NCI-H2081 (cell line): Measurements from ENCODE around the gene EVA1A.

Experiments used
- DNase-seq, 2 experiments: peaks; one replicate each; lab custom pipeline; 2025; lab: John Stamatoyannopoulos, UW

Gene EVA1A

GRCh38 chr2:75541430-75541829 is 19.3 kb downstream of the EVA1A start:
- no peak for DNase-seq

- DNase-seq: no peak
Observed at GRCh38 chr2:75540994-75541393, 19.7 kb downstream of the EVA1A start.

- DNase-seq: no peak
Observed at GRCh38 chr2:75539955-75540716, 20.6 kb downstream of the EVA1A start.

GRCh38 chr2:75538521-75539490 is 21.9 kb downstream of the EVA1A start:
- DNase-seq: no peak

- DNase-seq: no peak
Observed at GRCh38 chr2:75537658-75538057, 23.1 kb downstream of the EVA1A start.

DNA sequence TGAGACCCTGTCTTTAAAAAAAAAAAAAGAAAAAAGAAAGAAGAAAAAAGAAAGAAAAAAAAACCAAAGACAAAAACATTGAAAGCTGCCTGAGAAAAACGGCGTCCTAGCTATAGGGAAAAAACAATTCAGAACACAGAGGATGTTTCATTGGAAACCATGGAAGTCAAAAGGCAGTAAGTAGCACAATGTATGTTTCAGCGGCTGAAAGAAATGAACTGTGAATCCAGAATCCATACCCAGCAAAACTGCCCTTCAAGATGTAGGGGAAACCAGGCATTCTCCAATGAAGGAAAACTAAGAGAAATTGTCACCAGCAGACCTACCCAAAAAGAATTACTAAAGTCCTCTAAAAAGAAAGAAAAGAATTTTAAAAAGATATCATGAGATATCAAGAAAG is 27.6 kb downstream of the EVA1A start:
- DNase-seq: no peak

GRCh38 chr2:75532488-75532887 is 28.3 kb downstream of the EVA1A start:
- DNase-seq: no peak

DNA sequence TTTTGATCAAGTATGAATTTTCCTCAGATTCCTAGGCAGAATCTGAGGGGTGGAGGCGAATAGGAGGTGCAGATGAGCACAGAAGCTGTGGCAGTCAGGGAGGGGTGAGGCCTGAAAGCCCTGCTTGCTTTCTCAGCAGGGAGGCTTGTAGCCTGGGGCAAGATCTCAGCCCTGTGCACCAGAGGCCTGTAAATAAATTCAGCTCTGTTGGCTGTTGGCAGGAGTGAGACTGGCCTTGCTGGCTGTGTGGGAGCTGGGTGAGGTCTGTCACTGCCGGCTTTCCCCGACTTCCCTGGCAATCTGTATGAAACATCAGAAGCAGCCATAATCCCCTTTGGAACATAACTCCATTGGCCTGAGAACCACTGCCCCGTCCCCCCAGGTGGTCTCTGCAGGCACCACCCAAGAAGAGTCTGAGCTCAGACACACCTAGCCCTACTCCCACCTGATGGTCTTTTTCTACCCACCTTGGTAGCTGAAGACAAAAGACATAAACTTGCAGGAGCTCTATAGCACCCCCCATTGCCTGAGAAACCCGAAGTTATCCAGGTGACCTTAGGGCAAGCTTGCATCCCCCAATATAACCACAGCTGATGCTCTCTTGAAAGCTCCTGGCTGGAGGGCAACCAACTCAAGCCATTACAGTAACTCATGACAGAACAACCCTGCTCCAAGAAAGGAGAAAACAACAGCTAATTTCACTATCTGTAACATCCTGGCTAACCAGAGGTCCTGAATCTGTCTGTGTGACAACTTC is 32.3 kb downstream of the EVA1A start:
- peak; percentile 68 to 92 for DNase-seq

- no peak for DNase-seq
Observed at GRCh38 chr2:75527676-75528075, 33.1 kb downstream of the EVA1A start.

- DNase-seq: no peak
Observed at GRCh38 chr2:75526842-75527241, 33.9 kb downstream of the EVA1A start.

DNA sequence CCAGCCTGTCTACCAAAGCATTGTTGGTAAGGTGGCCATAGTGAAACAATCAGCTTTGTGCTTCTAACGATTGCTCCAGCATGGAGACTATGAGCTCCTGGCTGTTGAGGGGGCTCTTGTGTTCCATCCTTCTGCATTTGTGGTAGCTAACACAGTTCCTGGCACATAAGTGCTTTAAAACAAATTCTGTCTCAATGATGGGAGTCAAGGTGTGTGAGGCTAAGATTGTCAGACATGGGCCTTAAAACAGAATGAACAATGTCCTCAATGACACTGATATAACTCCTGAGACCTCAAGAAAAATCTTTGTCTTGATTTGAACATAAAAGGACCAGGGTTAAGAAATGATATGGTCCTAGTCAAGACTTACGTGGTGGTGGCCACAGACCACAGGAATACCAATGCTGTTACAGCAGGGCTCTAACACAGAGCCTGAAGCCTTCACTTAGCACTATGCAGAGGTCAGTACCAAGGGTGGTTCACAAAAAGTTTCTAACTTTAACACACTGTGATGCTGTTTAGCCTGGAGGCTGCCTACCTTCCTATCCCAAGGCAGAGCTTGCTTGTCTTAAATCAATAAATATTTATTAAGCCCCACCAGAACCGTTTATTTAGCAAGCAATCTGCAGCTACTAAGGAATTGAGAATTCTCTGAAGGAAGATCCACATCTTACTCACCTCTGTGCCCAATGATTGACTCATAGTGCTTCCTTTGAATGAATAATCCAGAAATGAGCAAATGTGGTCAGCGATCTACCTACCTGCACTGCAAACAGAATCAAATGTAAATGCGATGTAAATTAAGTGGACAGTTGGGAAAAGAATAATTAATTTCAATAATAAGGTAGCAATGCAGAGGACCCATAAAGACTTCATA is 35.1 kb downstream of the EVA1A start:
- DNase-seq: no peak

DNA sequence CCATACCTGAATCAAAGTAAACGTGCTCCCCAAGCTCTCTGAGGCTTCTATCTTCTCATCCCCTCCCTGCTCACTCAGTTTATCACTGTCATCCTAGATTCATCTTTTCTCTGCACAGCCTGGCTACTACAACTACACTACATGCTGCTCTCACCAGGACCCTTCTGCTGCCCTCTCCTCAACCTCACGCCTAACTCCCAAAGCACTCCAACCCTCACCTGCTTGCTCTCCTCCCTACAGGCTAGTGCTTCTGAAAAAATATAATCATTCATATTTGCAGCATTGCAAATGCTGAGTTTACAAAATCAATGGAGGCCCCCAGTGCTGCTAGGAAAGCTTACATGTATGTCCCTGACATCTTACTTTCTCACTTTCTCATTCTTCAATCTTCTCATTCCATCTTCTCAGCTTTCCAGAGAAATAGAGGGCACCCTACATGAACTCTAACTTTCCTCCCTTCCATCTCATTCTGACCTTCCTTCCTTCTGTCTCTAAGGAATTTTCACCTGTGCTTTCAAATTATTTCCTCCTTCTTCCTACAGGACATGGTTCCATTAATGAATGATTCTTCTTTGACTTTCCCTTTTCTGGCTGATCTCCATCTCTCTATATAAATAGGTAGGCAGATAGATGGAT is 36.3 kb downstream of the EVA1A start:
- no peak for DNase-seq

- DNase-seq: no peak
Observed at GRCh38 chr2:75523313-75524275, 37.1 kb downstream of the EVA1A start.

DNA sequence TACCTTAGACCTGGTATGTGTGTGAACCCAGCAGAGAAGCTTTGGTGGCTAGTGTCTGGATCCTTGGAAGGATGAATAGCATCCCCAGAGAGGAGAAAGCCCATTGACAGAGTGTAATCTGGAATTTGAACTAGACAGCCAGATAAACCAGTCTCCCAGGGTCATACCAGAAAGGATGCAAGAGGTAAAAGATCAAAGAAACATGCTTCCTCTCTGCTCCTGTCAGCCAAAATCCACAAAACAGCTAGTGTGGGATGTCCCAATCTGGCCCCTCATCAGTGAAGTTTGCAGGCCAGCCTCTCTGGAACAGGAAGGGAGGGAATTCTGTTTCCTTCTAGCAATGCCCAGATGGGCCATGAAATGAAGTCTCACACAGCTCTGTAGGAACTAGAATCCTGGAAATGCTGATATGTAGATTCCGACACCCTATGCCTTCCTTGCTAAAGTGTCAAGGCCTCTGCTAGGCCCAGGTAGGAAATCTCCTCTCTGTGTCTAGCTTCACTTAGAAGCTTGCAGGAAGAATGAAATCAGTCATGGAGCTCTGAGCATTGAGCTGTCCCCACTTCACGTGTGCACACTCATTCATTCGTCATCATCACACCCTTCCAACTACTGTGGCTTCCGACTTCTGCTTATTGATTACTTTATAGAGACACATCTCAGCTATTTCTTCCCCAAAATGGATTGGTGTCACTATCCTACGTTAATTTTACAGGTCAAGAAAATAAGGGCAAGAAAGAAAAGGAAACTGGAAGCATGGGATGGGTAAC is 38.0 kb downstream of the EVA1A start:
- no peak for DNase-seq

GRCh38 chr2:75521225-75521872 is 39.4 kb downstream of the EVA1A start:
- no peak for DNase-seq

DNA sequence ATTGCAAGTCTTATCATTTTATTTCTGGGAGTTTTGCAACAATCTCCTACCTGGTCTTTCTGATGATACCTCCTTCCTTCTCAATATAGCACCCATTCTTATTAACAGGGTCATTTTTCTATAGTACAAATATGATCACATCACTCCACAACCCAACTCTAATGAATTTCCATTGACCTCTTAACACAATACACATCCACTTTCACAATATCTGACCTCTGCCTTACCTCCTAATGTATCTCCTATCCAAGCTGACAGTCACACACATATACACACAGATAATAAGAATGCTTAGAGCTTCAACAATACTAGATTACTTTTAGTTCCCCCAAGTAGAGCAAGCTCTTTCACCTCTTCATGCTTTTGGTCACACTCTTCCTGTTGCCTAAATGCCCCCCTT is 40.9 kb downstream of the EVA1A start:
- DNase-seq: no peak

- DNase-seq: no peak
Observed at GRCh38 chr2:75518638-75519465, 41.9 kb downstream of the EVA1A start.
